GM18951 (cell line): ENCODE measurements around the gene SHC4.

Experiments
- POLR2A ChIP-seq: IDR thresholded peaks from 4 replicates; pipeline ENCODE4 v1.6.1; 2011; ENCODE audit warnings: mild to moderate bottlenecking; ENCODE audit not compliant: insufficient read length, insufficient read depth; ENCODE audit errors: extremely low read depth
- in situ Hi-C: fragments of 300-500 bp; cut with MboI; formaldehyde crosslinking; loops from one replicate; pipeline ENCODE4 v1.12.0; 2022; ENCODE audit warnings: low sequenced_read_pairs, mixed read lengths, inconsistent platforms; ENCODE audit not compliant: unreplicated experiment

Gene SHC4

GRCh38 chr15:48781017-48781416, 182.7 kb downstream of the SHC4 start:
- in situ Hi-C loops = no loop called here
- no peak for TF ChIP-seq POLR2A

GRCh38 chr15:48778331-48778730, 185.4 kb downstream of the SHC4 start:
- in situ Hi-C loops = no loop called here
- TF ChIP-seq POLR2A = no peak

GRCh38 chr15:48777645-48778330, 185.9 kb downstream of the SHC4 start:
- in situ Hi-C loops = no loop called here
- no peak for TF ChIP-seq POLR2A

GRCh38 chr15:48775546-48775945, 188.2 kb downstream of the SHC4 start:
- in situ Hi-C loops = no loop called here
- TF ChIP-seq POLR2A = no peak

- no peak for TF ChIP-seq POLR2A
- in situ Hi-C loops = no loop called here
Observed at GRCh38 chr15:48774484-48774883, 189.2 kb downstream of the SHC4 start.
